ENCODE measurements around the gene CUEDC1. TPM values are rescaled to one million over a fixed set of nuclear protein-coding genes. Genes with fewer than 3 reads are reported as not detected.
A peak's percentile ranks its signal among the peaks of the same experiment; 100 is the strongest.

CUEDC1 gene
- total and polyA plus RNA-seq, 2 of the 13 experiments (the other 11 are each of a cell fraction or from before 2014, with no cell fraction given) = 7.4 to 12.9 TPM

DNA sequence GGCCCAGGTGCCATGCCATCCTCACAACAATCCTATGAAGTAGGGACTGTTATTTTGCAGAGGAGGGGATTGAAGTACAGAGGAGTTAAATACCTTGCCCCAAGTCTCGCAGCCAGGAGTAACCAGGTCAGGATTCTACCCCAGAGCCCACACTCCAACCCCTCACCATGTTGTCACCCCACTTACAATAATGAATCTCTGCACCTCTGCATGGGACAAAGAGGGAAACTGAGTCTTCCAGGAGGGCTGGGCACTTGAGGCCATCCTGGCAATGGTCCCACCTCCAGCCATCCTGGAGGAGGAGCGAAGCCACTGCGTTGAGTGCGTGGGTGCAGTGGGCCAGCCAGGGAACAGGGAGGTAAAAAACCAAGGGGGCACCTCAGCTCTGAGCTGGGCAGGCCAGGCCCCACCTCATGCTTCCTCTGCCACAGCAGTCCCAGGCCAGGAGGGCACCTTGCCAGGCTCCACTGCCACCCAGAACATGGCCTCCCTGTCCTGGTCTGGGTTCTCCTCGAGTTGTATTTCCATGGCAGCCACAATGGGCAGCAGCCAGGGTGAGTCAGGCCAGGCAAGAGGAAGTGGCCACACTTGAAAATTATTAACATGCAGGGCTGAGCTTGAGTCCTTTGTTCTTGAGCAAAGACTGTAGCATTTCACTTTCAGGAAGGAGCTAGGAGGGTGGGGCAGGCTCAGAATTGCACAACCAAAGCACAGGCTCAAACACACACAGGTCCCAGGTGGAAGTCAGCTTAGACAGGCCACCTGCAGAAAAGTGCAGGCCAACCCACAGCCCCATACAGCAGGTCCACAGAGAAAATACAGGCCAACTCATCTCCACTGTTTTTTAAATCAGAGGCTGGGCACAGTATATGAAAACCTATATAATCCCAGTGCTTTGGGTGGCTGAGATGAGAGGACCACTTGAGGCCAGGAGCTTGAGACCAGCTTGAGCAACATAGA, 52.1 kb downstream of the CUEDC1 start (continued):
- TF ChIP-seq, protein P1, sequence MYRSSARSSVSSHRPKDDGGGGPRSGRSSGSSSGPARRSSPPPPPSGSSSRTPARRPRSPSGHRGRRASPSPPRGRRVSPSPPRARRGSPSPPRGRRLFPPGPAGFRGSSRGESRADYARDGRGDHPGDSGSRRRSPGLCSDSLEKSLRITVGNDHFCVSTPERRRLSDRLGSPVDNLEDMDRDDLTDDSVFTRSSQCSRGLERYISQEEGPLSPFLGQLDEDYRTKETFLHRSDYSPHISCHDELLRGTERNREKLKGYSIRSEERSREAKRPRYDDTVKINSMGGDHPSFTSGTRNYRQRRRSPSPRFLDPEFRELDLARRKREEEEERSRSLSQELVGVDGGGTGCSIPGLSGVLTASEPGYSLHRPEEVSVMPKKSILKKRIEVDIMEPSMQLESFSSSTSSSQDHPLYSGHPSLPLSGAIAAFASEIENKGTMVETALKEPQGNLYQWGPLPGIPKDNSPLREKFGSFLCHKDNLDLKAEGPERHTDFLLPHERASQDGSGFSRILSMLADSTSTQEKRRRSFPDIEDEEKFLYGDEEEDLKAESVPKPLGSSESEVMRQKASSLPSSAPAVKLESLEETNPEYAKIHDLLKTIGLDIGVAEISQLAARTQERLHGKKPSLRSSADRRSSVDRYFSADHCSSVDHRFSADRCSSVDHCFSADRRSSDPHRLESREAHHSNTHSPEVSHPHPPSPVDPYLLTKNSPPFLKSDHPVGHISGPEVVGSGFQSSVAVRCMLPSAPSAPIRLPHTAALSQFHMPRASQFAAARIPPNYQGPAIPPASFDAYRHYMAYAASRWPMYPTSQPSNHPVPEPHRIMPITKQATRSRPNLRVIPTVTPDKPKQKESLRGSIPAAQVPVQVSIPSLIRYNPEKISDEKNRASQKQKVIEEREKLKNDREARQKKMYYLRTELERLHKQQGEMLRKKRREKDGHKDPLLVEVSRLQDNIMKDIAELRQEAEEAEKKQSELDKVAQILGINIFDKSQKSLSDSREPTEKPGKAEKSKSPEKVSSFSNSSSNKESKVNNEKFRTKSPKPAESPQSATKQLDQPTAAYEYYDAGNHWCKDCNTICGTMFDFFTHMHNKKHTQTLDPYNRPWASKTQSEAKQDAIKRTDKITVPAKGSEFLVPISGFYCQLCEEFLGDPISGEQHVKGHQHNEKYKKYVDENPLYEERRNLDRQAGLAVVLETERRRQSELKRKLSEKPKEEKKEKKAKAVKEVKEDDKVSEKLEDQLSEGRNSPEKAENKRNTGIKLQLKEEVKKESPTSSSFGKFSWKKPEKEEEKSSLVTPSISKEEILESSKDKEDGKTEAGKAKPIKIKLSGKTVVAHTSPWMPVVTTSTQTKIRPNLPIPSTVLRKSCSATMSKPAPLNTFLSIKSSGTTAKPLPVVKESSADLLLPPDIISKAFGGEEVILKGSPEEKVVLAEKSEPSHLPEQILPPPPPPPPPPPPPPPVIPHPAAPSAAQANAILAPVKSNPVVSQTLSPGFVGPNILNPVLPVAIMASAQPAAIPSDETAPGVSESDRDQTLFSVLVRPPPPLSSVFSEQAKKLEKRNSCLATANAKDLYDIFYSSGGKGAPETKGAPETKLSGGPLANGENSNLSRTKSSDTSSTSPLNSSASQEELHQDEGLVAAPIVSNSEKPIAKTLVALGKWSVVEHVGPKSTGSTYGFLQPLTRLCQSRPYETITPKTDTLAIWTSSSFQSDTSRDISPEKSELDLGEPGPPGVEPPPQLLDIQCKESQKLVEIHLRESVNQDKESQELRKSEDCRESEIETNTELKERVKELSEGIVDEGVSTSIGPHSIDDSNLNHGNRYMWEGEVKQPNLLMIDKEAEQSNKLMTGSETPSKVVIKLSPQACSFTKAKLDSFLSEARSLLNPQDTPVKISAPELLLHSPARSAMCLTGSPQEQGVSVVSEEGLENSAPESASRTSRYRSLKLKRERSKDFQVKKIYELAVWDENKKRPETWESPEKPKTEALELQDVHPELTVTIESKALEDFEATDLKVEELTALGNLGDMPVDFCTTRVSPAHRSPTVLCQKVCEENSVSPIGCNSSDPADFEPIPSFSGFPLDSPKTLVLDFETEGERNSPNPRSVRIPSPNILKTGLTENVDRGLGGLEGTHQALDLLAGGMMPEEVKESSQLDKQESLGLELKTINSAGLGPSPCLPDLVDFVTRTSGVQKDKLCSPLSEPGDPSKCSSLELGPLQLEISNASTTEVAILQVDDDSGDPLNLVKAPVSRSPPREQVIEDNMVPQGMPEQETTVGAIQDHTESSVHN (CRISPR knock-in tag; IDR thresholded peaks at IDR 0.05) = 0 out of 2 replicates have a peak, but pooled peaks have one; percentile 50
- TF ChIP-seq SP5 (CRISPR knock-in tag; IDR thresholded peaks at IDR 0.05; ENCODE audit: borderline replicate concordance, low read depth) = peak; percentile 98
- no peak for TF ChIP-seq HDAC6 (IDR thresholded peaks at IDR 0.05; ENCODE audit: low read depth, low read length)
- TF ChIP-seq, protein P2, sequence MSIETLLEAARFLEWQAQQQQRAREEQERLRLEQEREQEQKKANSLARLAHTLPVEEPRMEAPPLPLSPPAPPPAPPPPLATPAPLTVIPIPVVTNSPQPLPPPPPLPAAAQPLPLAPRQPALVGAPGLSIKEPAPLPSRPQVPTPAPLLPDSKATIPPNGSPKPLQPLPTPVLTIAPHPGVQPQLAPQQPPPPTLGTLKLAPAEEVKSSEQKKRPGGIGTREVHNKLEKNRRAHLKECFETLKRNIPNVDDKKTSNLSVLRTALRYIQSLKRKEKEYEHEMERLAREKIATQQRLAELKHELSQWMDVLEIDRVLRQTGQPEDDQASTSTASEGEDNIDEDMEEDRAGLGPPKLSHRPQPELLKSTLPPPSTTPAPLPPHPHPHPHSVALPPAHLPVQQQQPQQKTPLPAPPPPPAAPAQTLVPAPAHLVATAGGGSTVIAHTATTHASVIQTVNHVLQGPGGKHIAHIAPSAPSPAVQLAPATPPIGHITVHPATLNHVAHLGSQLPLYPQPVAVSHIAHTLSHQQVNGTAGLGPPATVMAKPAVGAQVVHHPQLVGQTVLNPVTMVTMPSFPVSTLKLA (IDR thresholded peaks at IDR 0.05) = no peak
- TF ChIP-seq, protein P3, sequence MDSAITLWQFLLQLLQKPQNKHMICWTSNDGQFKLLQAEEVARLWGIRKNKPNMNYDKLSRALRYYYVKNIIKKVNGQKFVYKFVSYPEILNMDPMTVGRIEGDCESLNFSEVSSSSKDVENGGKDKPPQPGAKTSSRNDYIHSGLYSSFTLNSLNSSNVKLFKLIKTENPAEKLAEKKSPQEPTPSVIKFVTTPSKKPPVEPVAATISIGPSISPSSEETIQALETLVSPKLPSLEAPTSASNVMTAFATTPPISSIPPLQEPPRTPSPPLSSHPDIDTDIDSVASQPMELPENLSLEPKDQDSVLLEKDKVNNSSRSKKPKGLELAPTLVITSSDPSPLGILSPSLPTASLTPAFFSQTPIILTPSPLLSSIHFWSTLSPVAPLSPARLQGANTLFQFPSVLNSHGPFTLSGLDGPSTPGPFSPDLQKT (CRISPR knock-in tag; IDR thresholded peaks at IDR 0.05; ENCODE audit: borderline replicate concordance) = no peak
- 0 out of 2 replicates have a peak, but pooled peaks have one; percentile 22 for TF ChIP-seq NR2C2 (CRISPR knock-in tag; IDR thresholded peaks at IDR 0.05; ENCODE audit: borderline replicate concordance)
- TF ChIP-seq ZFP36 (IDR thresholded peaks at IDR 0.05; ENCODE audit: borderline replicate concordance, low read depth, low read length, partially characterized antibody) = no peak
- no peak for TF ChIP-seq ZNF569 (CRISPR knock-in tag; IDR thresholded peaks at IDR 0.05; ENCODE audit: borderline replicate concordance)
- peak; percentile 91 for TF ChIP-seq TBX2 (CRISPR knock-in tag; IDR thresholded peaks at IDR 0.05; ENCODE audit: borderline replicate concordance)
- TF ChIP-seq ZNF564 (CRISPR knock-in tag; IDR thresholded peaks at IDR 0.05) = no peak
- TF ChIP-seq SUZ12 (IDR thresholded peaks at IDR 0.05; ENCODE audit: low read depth, low read length) = no peak
- TF ChIP-seq SMC3 (IDR thresholded peaks at IDR 0.05; ENCODE audit: low read length) = peak; percentile 52; the same call in 1 of the 2 replicates
- TF ChIP-seq JUN (CRISPR knock-in tag; IDR thresholded peaks at IDR 0.05) = no peak
- TF ChIP-seq ZSCAN31 (CRISPR knock-in tag; IDR thresholded peaks at IDR 0.05; ENCODE audit: low read depth) = no peak
- TF ChIP-seq CENPT (CRISPR knock-in tag; IDR thresholded peaks at IDR 0.05; ENCODE audit: low read depth) = 0 out of 2 replicates have a peak, but pooled peaks have one; percentile 4
- no peak for TF ChIP-seq TEAD2 (CRISPR knock-in tag; IDR thresholded peaks at IDR 0.05)

Measured in HepG2 (cell line).